ENCODE measurements around the gene NUP214.

The NUP214 gene

DNA sequence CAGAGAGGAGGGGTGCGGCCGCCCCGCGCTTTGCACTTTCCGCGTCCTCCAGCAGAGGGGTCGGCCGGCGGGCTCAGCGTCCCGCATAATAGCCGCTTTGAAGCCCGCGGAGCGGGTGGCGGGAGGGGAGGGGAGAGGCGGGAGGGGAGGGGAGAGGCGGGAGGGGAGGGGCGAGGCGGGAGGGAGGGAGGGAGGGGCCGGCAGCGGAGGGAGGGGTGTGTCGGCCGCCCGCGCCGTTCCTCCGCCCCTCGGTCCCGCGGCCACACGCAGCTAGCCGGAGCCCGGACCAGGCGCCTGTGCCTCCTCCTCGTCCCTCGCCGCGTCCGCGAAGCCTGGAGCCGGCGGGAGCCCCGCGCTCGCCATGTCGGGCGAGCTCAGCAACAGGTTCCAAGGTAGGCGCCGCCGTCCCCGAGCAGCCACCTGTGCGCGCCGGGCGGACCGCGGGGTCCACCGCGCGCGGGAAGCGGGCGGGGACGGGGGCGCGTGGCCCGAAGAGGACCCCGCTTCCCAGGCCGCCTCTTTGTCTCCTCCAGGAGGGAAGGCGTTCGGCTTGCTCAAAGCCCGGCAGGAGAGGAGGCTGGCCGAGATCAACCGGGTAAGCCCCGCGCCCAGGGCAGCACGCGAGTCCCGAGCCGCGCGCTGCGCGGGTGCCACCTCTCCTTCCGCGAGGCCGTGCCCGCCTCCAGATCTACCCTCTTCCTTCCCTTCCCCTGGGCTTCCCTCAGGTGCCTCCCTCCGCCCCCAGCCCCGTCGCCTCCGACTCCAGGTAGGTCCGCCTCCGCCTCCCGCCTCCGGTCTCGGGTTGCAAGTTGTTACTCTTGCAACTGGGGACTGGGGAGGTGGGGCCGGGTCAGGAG is 28.9 kb upstream of the NUP214 start, which contains the start of gene AIF1L:
AIF1L (plus strand) TSS at position 263 of the 857 bp plus-strand sequence; CDS start at position 362, 99 bp downstream.
- Histone ChIP-seq H3K9ac (no peak within 1 kb of the TSS), H3K4me3 (ENCODE audit: low read depth, low read length) (peak within 1 kb of the TSS; percentile 70), H3K27me3 (ENCODE audit: control insufficient read depth, insufficient read depth, low read length) (no peaks in the 10 kb centered on the region), H3K4me1 (peaks cover 22% of the 10 kb centered on the region), H3K36me3 (ENCODE audit: control insufficient read depth, insufficient read depth, low read length) (no peaks in the 10 kb centered on the region), H2AFZ (peak within 1 kb of the TSS; percentile 69), H3K27ac (peak within 1 kb of the TSS; percentile 43), H3K79me2 (no peaks in the 10 kb centered on the region), H3K4me2 (ENCODE audit: low read length) (peak within 1 kb of the TSS; percentile 75), H3K9me3 (ENCODE audit: control insufficient read depth, low read length) (no peaks in the 10 kb centered on the region)
- peak; percentile 13 for TF ChIP-seq CTCF (IDR thresholded peaks at IDR 0.05)

DNA sequence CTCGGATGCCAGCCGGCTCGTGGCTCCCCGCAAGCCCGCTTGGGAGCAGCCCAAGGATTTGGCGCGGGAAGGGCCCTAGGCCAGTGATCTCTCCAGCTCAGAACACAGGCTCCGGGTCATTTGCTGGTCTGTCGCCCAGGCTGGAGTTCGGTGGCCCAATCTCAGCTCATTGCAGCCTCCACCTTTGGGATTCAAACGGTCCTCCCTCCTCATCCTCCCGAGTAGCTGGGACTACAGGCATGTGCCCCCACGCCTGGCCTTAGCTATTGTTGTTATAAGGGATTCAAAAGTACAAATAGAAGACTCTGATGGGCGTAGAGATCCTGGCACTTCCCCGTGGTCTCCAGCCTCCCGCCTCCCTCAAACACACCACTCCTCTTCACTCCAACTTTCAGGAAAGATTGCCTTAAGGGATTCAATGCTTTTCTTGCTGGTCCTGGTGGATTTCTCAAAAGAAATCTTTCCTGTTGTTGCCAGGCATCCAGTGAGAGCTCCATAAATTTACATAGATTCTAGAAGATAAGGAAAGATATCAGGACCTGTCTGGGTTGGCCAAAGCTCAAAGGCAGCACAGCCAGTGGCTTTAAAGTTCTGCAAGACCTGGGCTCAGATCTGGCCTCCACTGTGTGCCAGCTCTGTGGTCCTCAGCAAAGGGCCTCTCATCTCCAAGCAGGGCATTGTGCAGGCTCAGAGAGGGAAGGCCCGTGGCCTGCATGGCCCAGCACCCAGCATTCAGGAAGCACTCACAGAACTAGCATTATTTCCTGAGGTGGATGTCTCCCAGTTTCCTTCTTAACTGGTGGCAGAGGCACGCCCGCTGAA is 28.0 kb upstream of the NUP214 start:
- H3K79me2 ChIP-seq, result no peaks in the 10 kb centered on the region
- H3K27ac ChIP-seq, result peak overlapping the region; percentile 65
- H3K9ac ChIP-seq, result no peak overlapping the region
- H3K4me2 ChIP-seq (ENCODE audit: low read length), result peak overlapping the region; percentile 75
- TF ChIP-seq CTCF (IDR thresholded peaks at IDR 0.05), result no peak
- no peaks in the 10 kb centered on the region for H3K27me3 ChIP-seq (ENCODE audit: control insufficient read depth, insufficient read depth, low read length)
- H3K36me3 ChIP-seq (ENCODE audit: control insufficient read depth, insufficient read depth, low read length), result no peaks in the 10 kb centered on the region
- peak overlapping the region; percentile 23 for H2AFZ ChIP-seq
- H3K4me3 ChIP-seq (ENCODE audit: low read depth, low read length), result peak overlapping the region; percentile 70
- peaks cover 28% of the 10 kb centered on the region for H3K4me1 ChIP-seq
- H3K9me3 ChIP-seq (ENCODE audit: control insufficient read depth, low read length), result no peaks in the 10 kb centered on the region

DNA sequence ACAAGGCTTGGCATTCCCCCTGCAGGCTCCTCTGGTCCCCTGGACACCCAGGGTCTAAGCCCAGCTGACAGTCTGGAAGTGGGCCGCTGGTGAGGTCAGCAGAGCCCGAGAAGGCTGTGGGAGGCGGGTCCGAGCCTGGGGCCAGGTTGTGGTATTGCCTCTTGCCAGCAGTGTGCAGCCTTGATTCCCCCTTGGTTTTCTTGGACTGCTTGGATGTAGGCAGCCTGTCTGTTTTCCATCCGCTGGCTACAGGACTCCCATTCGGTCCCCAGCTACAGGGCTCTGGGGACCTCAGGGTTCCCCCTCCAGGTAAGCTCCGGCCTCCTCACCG is 27.5 kb upstream of the NUP214 start:
- Histone ChIP-seq H3K4me2 (ENCODE audit: low read length) (peak overlapping the region; percentile 75), H3K9ac (no peak overlapping the region), H3K36me3 (ENCODE audit: control insufficient read depth, insufficient read depth, low read length) (no peaks in the 10 kb centered on the region), H3K27ac (peak overlapping the region; percentile 65), H3K4me3 (ENCODE audit: low read depth, low read length) (no peak overlapping the region), H3K9me3 (ENCODE audit: control insufficient read depth, low read length) (no peaks in the 10 kb centered on the region), H3K79me2 (no peaks in the 10 kb centered on the region), H2AFZ (no peak overlapping the region), H3K4me1 (peaks cover 28% of the 10 kb centered on the region), H3K27me3 (ENCODE audit: control insufficient read depth, insufficient read depth, low read length) (no peaks in the 10 kb centered on the region)
- TF ChIP-seq CTCF (IDR thresholded peaks at IDR 0.05), result no peak

DNA sequence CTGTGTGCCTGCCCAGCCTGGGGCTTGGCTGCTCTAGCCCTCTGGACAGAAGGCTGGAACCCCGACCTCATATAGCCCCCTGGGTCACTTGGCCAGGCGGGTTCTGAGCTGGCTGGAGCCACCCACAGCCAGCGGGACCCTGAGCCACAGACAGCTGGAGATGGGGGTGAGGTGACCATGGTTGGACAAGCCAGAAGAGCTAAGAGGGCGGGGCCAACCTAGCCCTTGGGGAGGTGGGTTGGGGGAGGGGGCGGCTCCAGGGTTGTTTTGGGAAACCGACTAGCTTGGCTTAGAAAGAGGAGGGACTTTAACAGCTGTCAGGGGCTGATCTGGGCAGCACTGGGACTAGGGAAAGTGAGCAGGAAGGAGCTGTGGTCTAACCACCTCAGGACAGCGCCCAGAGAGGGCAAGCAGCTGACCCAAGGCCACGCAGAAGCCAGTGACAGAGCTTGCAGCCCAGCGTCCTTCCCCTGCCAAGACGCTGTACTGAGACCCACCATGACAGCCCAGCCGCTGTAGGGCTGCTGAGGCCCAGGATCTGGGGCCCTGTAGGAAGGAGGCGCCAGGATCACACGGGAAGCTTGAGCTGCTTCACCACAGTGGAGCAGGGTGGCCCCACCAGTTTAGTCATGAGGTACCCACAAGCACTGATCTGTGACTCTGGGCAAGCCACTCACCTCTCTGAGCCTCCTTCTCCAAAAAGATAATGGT is 26.8 kb upstream of the NUP214 start:
- Histone ChIP-seq H3K4me1 (peaks cover 28% of the 10 kb centered on the region), H2AFZ (peak overlapping the region; percentile 38), H3K36me3 (ENCODE audit: control insufficient read depth, insufficient read depth, low read length) (no peaks in the 10 kb centered on the region), H3K79me2 (no peaks in the 10 kb centered on the region), H3K4me3 (ENCODE audit: low read depth, low read length) (no peak overlapping the region), H3K4me2 (ENCODE audit: low read length) (no peak overlapping the region), H3K9ac (no peak overlapping the region), H3K27ac (peak overlapping the region; percentile 65), H3K9me3 (ENCODE audit: control insufficient read depth, low read length) (no peaks in the 10 kb centered on the region), H3K27me3 (ENCODE audit: control insufficient read depth, insufficient read depth, low read length) (no peaks in the 10 kb centered on the region)
- TF ChIP-seq CTCF (IDR thresholded peaks at IDR 0.05), result no peak

All from parathyroid adenoma (tissue), 2 donors.